ENCODE data around the gene WDFY2. TPM values are rescaled to one million over a fixed set of nuclear protein-coding genes. Genes with fewer than 3 reads are reported as not detected.

The WDFY2 gene
- total RNA-seq, 4 donors from 2014 or later, result 17.6 to 36.4 (median 22.0) TPM

DNA sequence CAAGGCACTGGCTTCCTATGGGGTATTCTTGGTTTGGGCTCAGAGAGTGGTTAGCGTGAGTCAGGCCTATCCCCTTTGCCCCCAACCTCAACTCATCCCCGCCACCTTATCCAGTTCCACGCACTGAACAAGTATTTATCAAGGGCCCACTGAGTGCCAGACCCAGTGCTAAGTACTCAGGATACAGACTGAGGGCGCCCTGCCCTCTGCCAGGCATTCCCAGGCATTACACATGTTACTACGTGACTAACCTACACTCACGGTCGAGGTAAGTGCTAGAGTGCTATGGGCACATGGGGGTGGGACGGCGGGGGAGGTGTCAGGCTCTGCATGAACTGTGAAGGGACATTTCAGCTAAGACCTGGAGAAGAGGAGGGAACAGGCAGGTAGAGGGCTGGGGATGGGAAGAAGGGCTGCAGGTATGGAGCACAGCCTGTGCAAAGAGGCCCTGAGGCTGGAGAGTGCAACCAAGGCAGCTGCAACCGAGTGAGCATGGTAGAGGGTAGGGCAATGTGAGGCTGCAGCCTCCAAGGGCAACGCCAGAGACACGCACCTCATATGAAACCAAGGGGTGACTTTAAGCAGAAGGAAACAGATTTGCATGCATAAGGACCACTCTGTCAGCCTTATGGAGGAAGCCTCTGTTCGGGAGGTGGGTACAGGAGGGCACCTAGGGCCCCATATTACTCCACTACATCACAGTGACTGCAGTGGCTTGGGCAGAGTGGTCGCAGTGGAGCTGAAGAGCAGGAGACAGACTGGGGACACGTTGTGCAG lies 197.2 kb downstream of the WDFY2 start:
- TF ChIP-seq, protein P1, sequence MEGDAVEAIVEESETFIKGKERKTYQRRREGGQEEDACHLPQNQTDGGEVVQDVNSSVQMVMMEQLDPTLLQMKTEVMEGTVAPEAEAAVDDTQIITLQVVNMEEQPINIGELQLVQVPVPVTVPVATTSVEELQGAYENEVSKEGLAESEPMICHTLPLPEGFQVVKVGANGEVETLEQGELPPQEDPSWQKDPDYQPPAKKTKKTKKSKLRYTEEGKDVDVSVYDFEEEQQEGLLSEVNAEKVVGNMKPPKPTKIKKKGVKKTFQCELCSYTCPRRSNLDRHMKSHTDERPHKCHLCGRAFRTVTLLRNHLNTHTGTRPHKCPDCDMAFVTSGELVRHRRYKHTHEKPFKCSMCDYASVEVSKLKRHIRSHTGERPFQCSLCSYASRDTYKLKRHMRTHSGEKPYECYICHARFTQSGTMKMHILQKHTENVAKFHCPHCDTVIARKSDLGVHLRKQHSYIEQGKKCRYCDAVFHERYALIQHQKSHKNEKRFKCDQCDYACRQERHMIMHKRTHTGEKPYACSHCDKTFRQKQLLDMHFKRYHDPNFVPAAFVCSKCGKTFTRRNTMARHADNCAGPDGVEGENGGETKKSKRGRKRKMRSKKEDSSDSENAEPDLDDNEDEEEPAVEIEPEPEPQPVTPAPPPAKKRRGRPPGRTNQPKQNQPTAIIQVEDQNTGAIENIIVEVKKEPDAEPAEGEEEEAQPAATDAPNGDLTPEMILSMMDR (IDR thresholded peaks at IDR 0.05; ENCODE audit: low read depth), result no peak

DNA sequence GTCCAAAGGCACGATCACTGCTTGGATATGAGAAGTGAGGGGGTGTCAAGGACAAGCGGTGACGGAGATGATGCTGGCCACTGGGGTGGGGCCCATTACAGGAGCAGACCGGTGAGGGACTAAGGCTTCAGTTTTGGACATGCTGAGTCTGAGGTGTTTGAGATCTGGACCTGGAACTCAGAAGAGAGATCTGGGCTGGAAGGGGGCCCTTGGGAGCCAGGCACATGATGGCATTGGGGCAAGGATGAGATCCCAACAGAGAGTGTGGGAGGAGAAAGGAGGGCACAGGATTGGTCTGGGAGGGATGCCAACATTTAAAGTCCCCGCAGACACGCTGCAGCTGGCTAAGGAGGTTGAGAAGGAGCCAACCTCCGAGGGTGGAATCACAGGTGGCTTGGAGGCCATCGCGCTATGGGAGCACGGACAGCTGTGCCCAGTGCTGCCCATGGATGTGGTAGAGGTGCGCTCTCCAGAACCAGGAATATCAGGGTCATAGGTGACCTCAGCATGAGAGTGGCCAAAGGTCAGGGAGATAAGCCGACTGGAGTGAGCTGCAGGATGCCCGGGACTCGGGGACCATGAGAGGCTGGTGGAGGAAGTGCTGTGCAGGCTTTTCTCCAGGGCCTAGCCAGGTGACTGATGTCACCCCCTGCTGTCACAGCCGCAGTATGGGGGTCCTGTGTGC lies 197.9 kb downstream of the WDFY2 start:
- TF ChIP-seq, protein P1 (IDR thresholded peaks at IDR 0.05; ENCODE audit: low read depth), result no peak

DNA sequence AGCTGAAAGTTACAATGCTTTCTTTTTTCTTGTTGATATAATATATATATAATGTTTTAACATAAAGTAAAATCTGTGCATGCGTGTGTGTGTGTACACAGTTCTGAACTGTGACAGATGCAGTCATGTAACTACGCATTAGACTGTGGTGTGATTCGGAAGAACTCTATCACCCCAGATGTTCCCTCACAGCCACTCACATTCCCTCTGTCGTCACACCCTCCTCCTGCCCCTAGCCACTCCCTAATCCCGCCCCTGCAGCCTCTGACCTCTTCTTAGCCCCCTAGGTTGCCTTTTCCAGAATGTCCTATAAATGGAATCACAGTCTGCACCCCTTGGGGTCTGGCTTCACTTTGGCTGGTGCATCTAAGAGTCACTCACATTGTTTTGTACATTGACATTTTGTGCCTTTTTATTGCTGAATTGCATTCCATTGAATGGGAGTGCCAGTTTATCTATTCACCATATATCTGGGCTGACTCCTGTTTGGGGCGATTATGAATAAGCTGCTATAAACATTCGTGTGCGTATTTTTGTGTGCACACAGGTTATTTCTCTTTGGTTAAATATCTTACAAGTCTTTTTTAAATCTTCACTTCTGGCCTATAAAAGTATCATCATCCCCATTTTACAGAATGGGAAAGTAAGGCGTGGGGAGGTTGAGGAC lies 199.3 kb downstream of the WDFY2 start:
- TF ChIP-seq, protein P1 (IDR thresholded peaks at IDR 0.05; ENCODE audit: low read depth), result no peak

DNA sequence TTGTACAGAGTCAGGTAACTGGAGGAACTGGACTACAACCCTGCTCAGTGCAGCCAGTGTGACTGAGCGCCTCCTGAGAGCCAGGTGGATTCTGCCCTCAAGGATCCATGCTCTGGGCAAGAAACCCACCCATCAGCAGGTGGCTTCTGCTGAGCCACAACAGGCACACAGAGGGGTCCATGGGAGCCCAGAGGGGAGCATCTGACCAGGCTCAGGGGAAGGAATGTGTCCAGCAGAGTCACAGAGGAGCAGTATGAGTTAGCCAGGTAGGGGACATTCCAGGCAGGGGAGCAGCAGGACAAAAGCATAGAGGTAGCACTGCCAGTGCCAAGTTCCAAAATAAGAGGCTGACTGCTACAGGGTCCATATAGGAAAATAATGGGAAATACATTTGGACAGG lies 199.8 kb downstream of the WDFY2 start:
- TF ChIP-seq, protein P1 (IDR thresholded peaks at IDR 0.05; ENCODE audit: low read depth), result no peak

DNA sequence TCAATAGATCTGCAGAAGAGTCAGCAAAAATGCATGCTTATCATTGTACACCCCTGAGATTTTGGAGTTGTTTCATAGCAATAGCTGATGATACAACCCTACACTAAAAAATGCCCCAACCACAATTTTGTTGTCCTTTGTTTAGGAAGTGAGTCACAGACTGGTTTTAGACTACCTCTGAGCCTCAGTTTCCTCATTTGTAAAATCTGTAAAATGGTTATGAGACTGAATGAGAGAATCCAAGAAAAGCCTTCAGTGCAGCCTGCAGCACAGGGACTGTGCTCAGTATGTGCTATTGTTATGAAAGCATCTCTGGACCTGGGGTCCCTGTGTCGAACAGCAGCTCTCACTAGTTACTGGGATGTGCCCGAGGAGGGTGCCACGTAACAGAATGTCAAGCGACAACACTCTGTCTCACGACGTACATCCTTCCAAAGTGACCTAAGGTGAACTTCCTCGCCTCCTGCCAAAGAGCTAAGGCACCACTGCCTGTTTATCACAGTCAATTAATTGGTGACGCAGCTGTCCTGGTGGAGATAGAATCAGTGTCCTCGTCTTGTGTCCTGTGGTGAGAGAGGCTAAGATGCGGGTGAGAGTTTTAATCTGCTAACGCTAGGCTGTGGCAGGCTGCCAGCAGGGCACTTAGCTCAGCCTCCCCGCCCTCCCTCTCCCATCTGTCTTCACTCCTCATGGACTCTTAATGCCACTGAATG lies 201.6 kb downstream of the WDFY2 start:
- TF ChIP-seq, protein P1 (IDR thresholded peaks at IDR 0.05; ENCODE audit: low read depth), result no peak

DNA sequence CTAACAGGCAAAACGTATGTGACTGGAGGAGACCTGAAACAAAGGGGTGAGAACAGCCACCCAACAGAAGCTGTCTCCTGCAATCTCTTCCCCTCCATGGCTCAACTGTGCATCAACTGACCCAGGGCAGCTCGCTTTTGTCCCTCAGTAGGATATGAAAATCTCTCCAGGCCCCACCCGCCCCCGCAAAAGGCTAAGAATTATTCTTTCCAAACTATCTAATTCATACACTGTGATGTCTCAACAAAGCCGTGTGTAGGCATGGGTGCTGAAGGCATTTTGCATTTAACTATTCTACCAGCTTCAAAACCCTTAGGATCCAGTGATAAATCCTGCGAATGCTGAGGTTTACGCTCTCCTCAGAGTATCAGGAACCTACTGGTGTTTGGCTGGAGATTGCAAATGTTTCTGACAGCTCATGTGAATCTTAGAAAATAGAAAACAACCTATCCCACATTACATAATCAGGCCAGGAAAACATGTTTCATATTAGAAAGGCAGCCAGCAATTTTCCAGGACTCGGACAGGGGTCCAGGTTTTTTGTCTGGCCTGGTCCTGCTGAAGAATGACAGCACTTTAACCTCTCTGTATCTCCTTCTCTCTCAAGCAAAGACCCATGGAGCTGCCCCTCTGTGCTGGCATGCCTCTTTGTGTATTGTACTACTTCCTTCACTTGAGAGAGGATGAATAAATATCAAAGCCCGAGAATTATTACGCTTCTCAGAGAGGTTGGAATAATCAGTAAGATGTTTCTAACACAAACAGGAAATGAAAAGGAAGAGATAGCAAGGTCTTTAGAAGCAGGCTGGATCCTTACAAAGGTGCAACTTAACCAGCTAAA lies 202.4 kb downstream of the WDFY2 start:
- TF ChIP-seq, protein P1 (IDR thresholded peaks at IDR 0.05; ENCODE audit: low read depth), result no peak

All from subcutaneous adipose tissue (tissue), 4 donors.